Measurements from ENCODE around the gene EN2.

EN2 gene

DNA sequence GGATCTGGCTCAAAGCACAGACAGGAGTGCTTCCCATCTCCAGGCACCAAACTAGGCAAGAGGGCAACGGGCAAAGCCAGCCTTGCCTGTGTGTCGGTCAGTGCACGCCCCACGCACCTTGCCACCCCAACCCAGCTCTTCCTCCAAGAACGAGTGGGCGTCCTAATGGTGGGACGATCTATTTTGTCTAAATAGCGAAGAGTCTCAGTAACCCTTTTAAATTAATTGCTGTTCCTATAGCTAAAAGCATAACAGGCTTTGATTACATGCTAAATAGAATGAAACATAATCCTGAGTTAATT is 12.2 kb downstream of the EN2 start:
- TF ChIP-seq, protein P1, sequence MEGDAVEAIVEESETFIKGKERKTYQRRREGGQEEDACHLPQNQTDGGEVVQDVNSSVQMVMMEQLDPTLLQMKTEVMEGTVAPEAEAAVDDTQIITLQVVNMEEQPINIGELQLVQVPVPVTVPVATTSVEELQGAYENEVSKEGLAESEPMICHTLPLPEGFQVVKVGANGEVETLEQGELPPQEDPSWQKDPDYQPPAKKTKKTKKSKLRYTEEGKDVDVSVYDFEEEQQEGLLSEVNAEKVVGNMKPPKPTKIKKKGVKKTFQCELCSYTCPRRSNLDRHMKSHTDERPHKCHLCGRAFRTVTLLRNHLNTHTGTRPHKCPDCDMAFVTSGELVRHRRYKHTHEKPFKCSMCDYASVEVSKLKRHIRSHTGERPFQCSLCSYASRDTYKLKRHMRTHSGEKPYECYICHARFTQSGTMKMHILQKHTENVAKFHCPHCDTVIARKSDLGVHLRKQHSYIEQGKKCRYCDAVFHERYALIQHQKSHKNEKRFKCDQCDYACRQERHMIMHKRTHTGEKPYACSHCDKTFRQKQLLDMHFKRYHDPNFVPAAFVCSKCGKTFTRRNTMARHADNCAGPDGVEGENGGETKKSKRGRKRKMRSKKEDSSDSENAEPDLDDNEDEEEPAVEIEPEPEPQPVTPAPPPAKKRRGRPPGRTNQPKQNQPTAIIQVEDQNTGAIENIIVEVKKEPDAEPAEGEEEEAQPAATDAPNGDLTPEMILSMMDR (IDR thresholded peaks at IDR 0.05; ENCODE audit: low read depth, low read length, missing control alignments): no peak
- DNase-seq (ENCODE audit: low read depth): no peak
- no peak overlapping the region for H3K4me3 ChIP-seq (ENCODE audit: low read depth, low read length)

DNA sequence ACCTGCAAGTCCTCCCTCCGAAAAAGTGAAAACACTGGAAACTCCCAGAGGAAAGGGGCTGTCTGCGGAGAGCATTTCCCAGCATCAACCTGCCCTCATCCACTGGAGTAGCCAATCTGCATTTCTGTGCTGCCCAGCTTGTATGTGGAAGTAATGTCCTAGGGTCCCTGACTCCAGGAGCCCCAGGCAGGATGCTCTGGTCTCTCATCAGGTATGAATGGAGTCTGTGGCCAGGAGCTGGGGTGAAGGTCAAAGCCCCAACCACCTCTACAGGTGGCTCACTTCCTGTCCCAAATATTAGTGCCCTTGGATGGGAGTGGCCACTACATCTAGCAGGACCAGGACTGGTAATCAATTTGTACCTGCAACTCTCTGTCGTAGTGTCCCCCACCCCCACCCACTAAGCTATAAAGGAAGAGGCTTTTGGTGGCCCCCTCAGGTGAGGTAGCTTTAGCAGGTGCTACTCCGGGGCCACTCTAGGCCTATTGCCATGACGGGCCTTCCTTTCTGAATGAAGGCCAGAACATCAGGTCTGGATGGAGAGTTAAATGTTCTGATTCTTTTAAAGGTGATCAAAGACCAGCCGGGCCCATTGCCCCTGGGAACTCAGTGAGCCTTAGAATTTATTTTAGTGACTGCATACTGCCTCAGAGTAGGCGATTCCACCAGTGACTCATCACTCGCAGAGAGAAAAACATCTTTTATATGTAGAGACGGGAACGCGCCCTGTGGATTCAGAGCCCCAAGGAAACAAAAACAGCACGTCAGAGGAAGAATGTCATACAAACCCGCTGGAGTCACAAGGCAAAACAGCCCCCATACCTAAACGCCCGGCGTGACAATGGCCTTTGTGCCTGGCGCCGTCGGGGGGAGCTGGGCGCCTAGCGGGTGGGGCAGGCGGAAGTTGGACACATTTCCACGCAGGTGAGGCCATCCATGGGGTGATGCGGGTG is 13.0 kb downstream of the EN2 start:
- TF ChIP-seq, protein P1 (IDR thresholded peaks at IDR 0.05; ENCODE audit: low read depth, low read length, missing control alignments): no peak
- DNase-seq (ENCODE audit: low read depth): no peak
- H3K4me3 ChIP-seq (ENCODE audit: low read depth, low read length): no peak overlapping the region

DNA sequence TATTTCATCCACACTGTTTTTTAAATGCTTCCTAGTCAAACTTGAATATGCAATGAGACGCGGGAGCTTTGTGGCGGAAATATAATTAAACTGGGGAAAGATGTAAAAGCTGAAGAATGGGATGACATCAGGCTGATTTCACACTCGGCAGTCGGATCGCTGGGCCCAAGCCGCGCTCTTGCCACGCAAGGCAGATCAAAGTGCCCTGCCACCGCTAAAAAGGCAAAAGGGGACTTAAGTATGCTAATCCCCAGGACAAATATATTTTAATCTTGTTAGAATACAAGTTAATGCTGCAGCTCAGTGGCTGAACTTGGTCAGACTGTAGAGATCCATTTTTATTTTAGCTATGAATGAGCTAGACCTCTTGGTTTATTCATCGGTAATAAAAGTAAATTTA is 13.8 kb downstream of the EN2 start:
- no peak for DNase-seq (ENCODE audit: low read depth)
- TF ChIP-seq, protein P1 (IDR thresholded peaks at IDR 0.05; ENCODE audit: low read depth, low read length, missing control alignments): no peak
- no peak overlapping the region for H3K4me3 ChIP-seq (ENCODE audit: low read depth, low read length)

DNA sequence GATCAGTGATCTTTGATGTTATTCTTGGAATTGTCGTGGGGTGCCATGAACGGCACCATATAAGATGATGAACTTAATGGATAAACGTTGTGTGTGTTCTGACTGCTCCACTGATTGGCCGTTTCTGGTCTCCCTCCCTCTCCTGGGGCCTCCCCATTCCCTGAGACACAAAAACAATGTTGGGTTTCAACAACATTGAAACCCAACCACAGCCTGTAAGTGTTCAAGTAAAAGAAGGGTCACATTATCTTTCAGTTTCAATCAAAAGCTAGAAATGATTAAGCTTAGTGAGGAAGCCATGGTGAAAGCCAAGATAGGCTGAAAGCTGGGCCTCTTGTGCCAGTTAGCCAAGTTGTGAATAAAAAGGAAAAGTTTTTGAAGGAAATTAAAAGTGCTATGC is 19.5 kb downstream of the EN2 start:
- no peak overlapping the region for H3K4me3 ChIP-seq (ENCODE audit: low read depth, low read length)
- TF ChIP-seq, protein P1 (IDR thresholded peaks at IDR 0.05; ENCODE audit: low read depth, low read length, missing control alignments): no peak
- peak; percentile 16 for DNase-seq (ENCODE audit: low read depth)

DNA sequence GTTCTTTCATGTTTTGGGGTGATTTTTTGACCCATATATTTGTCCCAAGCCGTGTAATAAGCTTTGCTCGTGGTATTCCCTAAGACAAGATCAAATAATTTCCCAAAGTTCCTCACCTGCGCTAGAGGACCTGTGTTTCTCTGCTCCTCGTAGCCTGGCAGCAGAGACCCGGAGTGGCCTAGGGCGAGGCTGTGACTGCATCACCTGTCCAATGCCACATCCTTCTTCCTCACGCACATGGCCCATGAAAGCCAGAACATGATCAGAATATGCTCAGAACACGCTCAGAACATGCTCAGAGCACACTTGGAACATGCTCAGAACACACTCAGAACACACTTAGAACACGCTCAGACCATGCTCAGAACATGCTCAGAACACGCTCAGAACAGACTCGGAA is 23.8 kb downstream of the EN2 start:
- no peak for DNase-seq (ENCODE audit: low read depth)
- TF ChIP-seq, protein P1 (IDR thresholded peaks at IDR 0.05; ENCODE audit: low read depth, low read length, missing control alignments): no peak
- H3K4me3 ChIP-seq (ENCODE audit: low read depth, low read length): no peak overlapping the region

DNA sequence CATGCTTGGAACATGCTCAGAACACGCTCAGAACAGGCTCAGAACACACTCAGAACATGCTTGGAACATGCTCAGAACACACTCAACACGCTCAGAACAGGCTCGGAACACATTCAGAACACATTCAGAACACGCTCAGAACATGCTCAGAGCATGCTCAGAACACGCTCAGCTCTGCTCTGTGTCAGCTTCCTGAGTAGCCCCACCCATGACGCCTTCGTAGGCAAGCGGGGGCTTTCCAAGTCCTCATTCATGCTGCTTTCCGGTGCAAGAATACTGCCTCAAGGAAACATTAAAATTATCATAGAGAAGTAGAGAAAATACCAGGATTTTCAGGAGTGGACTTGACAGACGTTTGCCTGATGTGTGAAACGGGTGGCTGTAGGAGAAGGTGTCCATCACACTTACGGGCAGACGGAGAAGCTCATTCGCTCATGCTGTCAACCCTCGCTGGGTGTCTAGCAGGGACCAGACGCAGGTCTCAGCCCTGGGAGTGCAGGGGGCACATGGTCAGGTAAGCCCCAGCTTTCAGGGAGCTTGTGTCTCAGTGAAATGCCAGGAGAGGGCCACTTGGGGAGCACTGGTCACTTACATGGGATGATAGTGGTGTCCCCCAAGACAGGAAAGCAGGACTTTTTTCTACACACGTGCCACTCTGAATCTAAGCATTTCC is 24.7 kb downstream of the EN2 start:
- peak; percentile 12 for DNase-seq (ENCODE audit: low read depth)
- TF ChIP-seq, protein P1 (IDR thresholded peaks at IDR 0.05; ENCODE audit: low read depth, low read length, missing control alignments): no peak
- H3K4me3 ChIP-seq (ENCODE audit: low read depth, low read length): no peak overlapping the region

Data from GM12864 (cell line).